Hematopoietic multipotent progenitor cell treated with erythropoietin and hydrocortisone succinate and interleukin-3 and kit ligand, for 17 days (in vitro differentiated cells): Measurements from ENCODE around the gene TNFSF13.

Experiments used
- DNase-seq: peaks from one replicate; pipeline ENCODE4 v3.0.0-alpha.2; 2015; ENCODE audit warnings: low spot score

TNFSF13 gene

GRCh38 chr17:7575481-7575883, 16.9 kb downstream of the TNFSF13 start:
- DNase-seq = no peak

- DNase-seq = no peak
Observed at GRCh38 chr17:7575959-7576358, 17.4 kb downstream of the TNFSF13 start.

GRCh38 chr17:7576432-7576937, 17.9 kb downstream of the TNFSF13 start:
- DNase-seq = no peak

- no peak for DNase-seq
Observed at GRCh38 chr17:7577327-7578199, 19.0 kb downstream of the TNFSF13 start.

GRCh38 chr17:7579001-7579833, 20.7 kb downstream of the TNFSF13 start, which contains the start of gene CD68:
Gene CD68 (plus strand): TSS chr17:7579638. CDS start chr17:7579678, 40 bp downstream.
- DNase-seq = peak; percentile 57

GRCh38 chr17:7579834-7580603, 21.5 kb downstream of the TNFSF13 start:
- DNase-seq = no peak

- peak; percentile 64 for DNase-seq
Observed at GRCh38 chr17:7580604-7581575, 22.3 kb downstream of the TNFSF13 start.

GRCh38 chr17:7582396-7583252, 24.1 kb downstream of the TNFSF13 start:
- no peak for DNase-seq

GRCh38 chr17:7583253-7584109, 24.9 kb downstream of the TNFSF13 start, which contains the start of gene MPDU1:
Gene MPDU1 (plus strand): TSS chr17:7583852. CDS start chr17:7583863, 11 bp downstream.
- peak; percentile 93 for DNase-seq

GRCh38 chr17:7586673-7587419, 28.3 kb downstream of the TNFSF13 start:
- DNase-seq = peak; percentile 68

- DNase-seq = no peak
Observed at GRCh38 chr17:7587420-7588151, 29.0 kb downstream of the TNFSF13 start.

- no peak for DNase-seq
Observed at GRCh38 chr17:7588553-7589203, 30.1 kb downstream of the TNFSF13 start.

GRCh38 chr17:7589204-7589868, 30.8 kb downstream of the TNFSF13 start:
- DNase-seq = peak; percentile 84

GRCh38 chr17:7589891-7590691, 31.5 kb downstream of the TNFSF13 start, which contains the start of gene SOX15:
Gene SOX15 (minus strand): TSS chr17:7590094. CDS start chr17:7589676, 418 bp downstream.
- DNase-seq = no peak

- DNase-seq = no peak
Observed at GRCh38 chr17:7590743-7591142, 32.2 kb downstream of the TNFSF13 start.
